H1 (cell line): ENCODE data around the gene ARRB1. TPM values are rescaled to one million over a fixed set of nuclear protein-coding genes. Genes with fewer than 3 reads are reported as not detected.

Experiments
- CTCF ChIA-PET: fragments of 300-600 bp; sonication (Branson Sonifier 250); formaldehyde crosslinking; loops from one replicate; lab custom pipeline; 2021; ENCODE audit not compliant: partially characterized antibody; lab: Charles Lee
- POLR2A ChIA-PET: fragments of 300-600 bp; sonication (Branson Sonifier 250); formaldehyde crosslinking; loops from one replicate; lab custom pipeline; 2021; ENCODE audit warnings: inconsistent platforms; ENCODE audit not compliant: partially characterized antibody; lab: Charles Lee
- DNase-seq, 2 experiments: peaks; one replicate each; pipeline versions ENCODE4 v3.0.0 to v3.0.0-alpha.2; 2010 to 2022; ENCODE audit warnings: low spot score in 2 of 2, low read depth in 1 of 2, mixed read lengths in 1 of 2
- FAIRE-seq: peaks from 2 replicates; lab custom pipeline; 2011; peaks lifted over from hg19 to GRCh38; lab: Jason Lieb, UNC
- H2AFZ ChIP-seq: 2 replicates; pipeline ENCODE4 v1.8.1; 2012; ENCODE audit warnings: low read length, inconsistent platforms
- H2AK5ac ChIP-seq: 2 replicates; pipeline ENCODE4 v1.6.1; 2013; ENCODE audit warnings: low read depth, low read length
- H2BK120ac ChIP-seq: replicated peaks from 2 replicates; pipeline ENCODE3; 2013; ENCODE audit warnings: low read depth, low read length, inconsistent platforms
- H2BK12ac ChIP-seq: 2 replicates; pipeline ENCODE4 v1.6.1; 2013; ENCODE audit warnings: low read depth, low read length
- H2BK15ac ChIP-seq: 2 replicates; pipeline ENCODE4 v1.6.1; 2013; ENCODE audit warnings: low read length
- H2BK20ac ChIP-seq: 2 replicates; pipeline ENCODE4 v1.6.1; 2013; ENCODE audit warnings: low read length
- H2BK5ac ChIP-seq: 2 replicates; pipeline ENCODE4 v1.6.1; 2013; ENCODE audit warnings: low read depth, low read length
- H3K14ac ChIP-seq: 2 replicates; pipeline ENCODE4 v1.6.1; 2013; ENCODE audit warnings: inconsistent platforms; ENCODE audit not compliant: insufficient read length
- H3K18ac ChIP-seq: 2 replicates; pipeline ENCODE4 v1.6.1; 2013; ENCODE audit warnings: low read length; ENCODE audit errors: extremely low read depth
- H3K23ac ChIP-seq: 2 replicates; pipeline ENCODE4 v1.6.1; 2013; ENCODE audit warnings: inconsistent platforms; ENCODE audit not compliant: insufficient read length
- H3K23me2 ChIP-seq: 2 replicates; pipeline ENCODE4 v1.6.1; 2013; ENCODE audit warnings: low read depth, low read length
- H3K27ac ChIP-seq: 2 replicates; pipeline ENCODE4 v1.6.1; 2011; ENCODE audit warnings: low read depth, low read length, inconsistent platforms
- H3K27me3 ChIP-seq, 4 experiments: replicated peaks in 1 of 4; 1 replicate in 1 of 4; 2 replicates in 3 of 4; pipeline versions ENCODE4 v1.6.1 to v1.8.1; 2011 to 2013; ENCODE audit warnings: low read length in 3 of 4, mild to moderate bottlenecking in 3 of 4, inconsistent platforms in 2 of 4, mixed read lengths in 2 of 4, moderate library complexity in 1 of 4; ENCODE audit not compliant: control insufficient read depth in 3 of 4, insufficient read depth in 3 of 4; ENCODE audit errors: extremely low read depth in 1 of 4
- H3K36me3 ChIP-seq, 4 experiments: 2 replicates each; pipeline versions ENCODE4 v1.6.1 to v1.8.1; 2011 to 2013; ENCODE audit warnings: mild to moderate bottlenecking in 4 of 4, low read length in 3 of 4, moderate library complexity in 2 of 4, control low read depth in 1 of 4, inconsistent platforms in 1 of 4; ENCODE audit not compliant: insufficient read depth in 4 of 4, control insufficient read depth in 2 of 4
- H3K4ac ChIP-seq: replicated peaks from 2 replicates; pipeline ENCODE3; 2013; ENCODE audit warnings: low read length, low read depth, mixed read lengths, inconsistent platforms; ENCODE audit not compliant: insufficient read length
- H3K4me1 ChIP-seq, 4 experiments: replicated peaks in 1 of 4; 1 replicate in 1 of 4; 2 replicates in 3 of 4; pipeline versions ENCODE4 v1.6.1 to v1.8.1; 2011 to 2013; ENCODE audit warnings: low read length in 3 of 4, inconsistent platforms in 2 of 4, mixed read lengths in 1 of 4; ENCODE audit not compliant: insufficient read depth in 4 of 4, control insufficient read depth in 3 of 4
- H3K4me2 ChIP-seq, 2 experiments: 2 replicates each; pipeline versions ENCODE4 v1.6.1 to v1.8.1; 2011 to 2013; ENCODE audit warnings: low read depth in 2 of 2, low read length in 2 of 2, control low read depth in 1 of 2, inconsistent platforms in 1 of 2, mild to moderate bottlenecking in 1 of 2; ENCODE audit not compliant: insufficient read depth in 1 of 2
- H3K4me3 ChIP-seq, 4 experiments: fragments of 200-600, 300-600 bp in 1 of 4; sonication (generic), shearing (Covaris generic), sonication (Bioruptor Twin) in 1 of 4; 2 replicates each; pipeline versions ENCODE4 v1.5.1 to v1.8.1; 2011 to 2016; ENCODE audit warnings: low read length in 4 of 4, low read depth in 3 of 4, control low read depth in 2 of 4, inconsistent platforms in 2 of 4, mild to moderate bottlenecking in 2 of 4, mixed read lengths in 1 of 4, moderate library complexity in 1 of 4; ENCODE audit not compliant: insufficient read depth in 2 of 4; ENCODE audit errors: extremely low read depth in 1 of 4
- H3K56ac ChIP-seq: replicated peaks from 2 replicates; pipeline ENCODE3; 2013; ENCODE audit warnings: low read depth, mild to moderate bottlenecking, mixed read lengths, low read length, inconsistent platforms; ENCODE audit not compliant: insufficient read length
- H3K79me1 ChIP-seq: 2 replicates; pipeline ENCODE4 v1.6.1; 2013; ENCODE audit warnings: low read depth, low read length, control low read depth
- H3K79me2 ChIP-seq, 2 experiments: 2 replicates each; pipeline versions ENCODE4 v1.6.1 to v1.8.1; 2012 to 2013; ENCODE audit warnings: low read length in 2 of 2, mild to moderate bottlenecking in 2 of 2, inconsistent platforms in 1 of 2; ENCODE audit not compliant: insufficient read depth in 2 of 2, control insufficient read depth in 1 of 2
- H3K9ac ChIP-seq, 4 experiments: replicated peaks in 1 of 4; 1 replicate in 1 of 4; 2 replicates in 3 of 4; pipeline versions ENCODE4 v1.6.1 to v1.8.1; 2011 to 2013; ENCODE audit warnings: low read depth in 3 of 4, low read length in 3 of 4, control low read depth in 2 of 4, mild to moderate bottlenecking in 2 of 4, moderate library complexity in 2 of 4, inconsistent platforms in 1 of 4; ENCODE audit errors: extremely low read depth in 1 of 4
- H3K9me3 ChIP-seq, 2 experiments: 2 replicates each; pipeline versions ENCODE4 v1.6.1 to v1.8.1; 2012 to 2013; ENCODE audit warnings: mild to moderate bottlenecking in 2 of 2, moderate library complexity in 2 of 2, control low read depth in 1 of 2, inconsistent platforms in 1 of 2, low read depth in 1 of 2, low read length in 1 of 2, mixed read lengths in 1 of 2; ENCODE audit not compliant: insufficient read depth in 2 of 2
- H4K20me1 ChIP-seq, 2 experiments: replicated peaks in 1 of 2; 2 replicates each; pipeline versions ENCODE3 to v1.8.1; 2011 to 2013; ENCODE audit warnings: inconsistent platforms in 2 of 2, low read length in 2 of 2, mild to moderate bottlenecking in 1 of 2; ENCODE audit not compliant: insufficient read depth in 2 of 2, control insufficient read depth in 1 of 2
- H4K5ac ChIP-seq: 2 replicates; pipeline ENCODE4 v1.6.1; 2013; ENCODE audit warnings: low read length, low read depth, mixed read lengths, inconsistent platforms; ENCODE audit not compliant: insufficient read length
- H4K8ac ChIP-seq: 2 replicates; pipeline ENCODE4 v1.8.0; 2013; ENCODE audit warnings: mild to moderate bottlenecking, moderate library complexity, low read length, inconsistent platforms; ENCODE audit not compliant: insufficient read depth; ENCODE audit errors: extremely low read depth
- H4K91ac ChIP-seq: replicated peaks from 2 replicates; pipeline ENCODE3; 2013; ENCODE audit warnings: low read length, mixed read lengths, inconsistent platforms; ENCODE audit not compliant: insufficient read length
- ASH2L ChIP-seq: fragments of 200-600, 300-600 bp; sonication (generic); IDR thresholded peaks from one replicate; pipeline ENCODE4 v1.7.1; 2017; ENCODE audit warnings: low read length
- CREB1 ChIP-seq: IDR thresholded peaks from 2 replicates; pipeline ENCODE4 v1.6.1; 2012; ENCODE audit warnings: inconsistent platforms
- CTCF ChIP-seq, 3 experiments: IDR thresholded peaks; 1 replicate in 2 of 3; 2 replicates in 1 of 3; pipeline versions ENCODE4 v1.5.1 to v1.6.1; 2011; ENCODE audit warnings: low read length in 3 of 3, mild to moderate bottlenecking in 3 of 3, inconsistent platforms in 2 of 3, low read depth in 1 of 3, moderate library complexity in 1 of 3; ENCODE audit not compliant: insufficient read depth in 1 of 3; ENCODE audit errors: control extremely low read depth in 1 of 3
- NANOG ChIP-seq: IDR thresholded peaks from 2 replicates; pipeline ENCODE4 v1.6.1; 2011; ENCODE audit warnings: low read length, low read depth, mild to moderate bottlenecking, inconsistent platforms; ENCODE audit not compliant: insufficient read depth, poor library complexity, severe bottlenecking
- RAD21 ChIP-seq, 2 experiments: IDR thresholded peaks in 1 of 2; conservative IDR thresholded peaks in 1 of 2; 2 replicates each; pipeline ENCODE4 v1.6.1; 2011; ENCODE audit warnings: low read depth in 2 of 2, low read length in 2 of 2, improper control_type of control experiment in 1 of 2, inconsistent platforms in 1 of 2, mild to moderate bottlenecking in 1 of 2, moderate library complexity in 1 of 2
- RXRA ChIP-seq: IDR thresholded peaks from 2 replicates; pipeline ENCODE4 v1.6.1; 2011; ENCODE audit warnings: low read depth, mild to moderate bottlenecking, low read length, moderate library complexity; ENCODE audit not compliant: insufficient read depth
- SIN3A ChIP-seq, 2 experiments: IDR thresholded peaks in 1 of 2; conservative IDR thresholded peaks in 1 of 2; 2 replicates each; pipeline ENCODE4 v1.6.1; 2011 to 2012; ENCODE audit warnings: low read length in 2 of 2, improper control_type of control experiment in 1 of 2, low read depth in 1 of 2, mild to moderate bottlenecking in 1 of 2
- TAF7 ChIP-seq: optimal IDR thresholded peaks from 2 replicates; pipeline ENCODE3; 2011; ENCODE audit warnings: low read depth, mild to moderate bottlenecking, inconsistent platforms, low read length, moderate library complexity, borderline replicate concordance
- USF2 ChIP-seq: IDR thresholded peaks from 2 replicates; pipeline ENCODE4 v1.6.1; 2011; ENCODE audit warnings: low read length, improper control_type of control experiment
- WGBS, 2 experiments: shearing (Covaris generic) in 1 of 2; methylation state at CpG; one replicate each; pipeline versions ENCODE4 v1.1.6 to v1.1.7; 2013 to 2015; ENCODE audit warnings: low lambda C conversion rate in 2 of 2, mixed read lengths in 2 of 2, inconsistent platforms in 1 of 2, low coverage in 1 of 2, missing lambda C conversion rate in 1 of 2; ENCODE audit not compliant: insufficient replicate concordance in 2 of 2, insufficient coverage in 1 of 2, insufficient read length in 1 of 2; ENCODE audit errors: extremely low coverage in 1 of 2, missing lambda C conversion rate in 1 of 2; 5-methylcytosine and 5-hydroxymethylcytosine counted together
- polyA plus RNA-seq, 7 experiments: library from polyadenylated mRNA; depleted of rRNA in 3 of 7; stranded (reverse) in 5 of 7; unstranded in 2 of 7; fragments of >200 nt in 5 of 7; fragments of 200-250 nt in 2 of 7; gene quantifications; 1 replicate in 5 of 7; 2 replicates in 1 of 7; 4 replicates in 1 of 7; pipeline versions ENCODE4 v1.2.1 to v1.2.3, GENCODE V29; 2011 to 2013; ENCODE audit warnings: missing spikeins in 2 of 7, mixed read lengths in 2 of 7
- total RNA-seq: library from RNA; stranded (reverse); fragmentation: NEBNext Ultra II Directional; extraction: Animal tissue kit (Norgen Biotek cat#: 25700); gene quantifications from 2 replicates; pipeline ENCODE4 v1.2.1, GENCODE V29; 2021

ARRB1 gene
- total and polyA plus RNA-seq, 2 of the 8 experiments (the other 6 are each of a cell fraction or from before 2014, with no cell fraction given): 9.4 to 31.8 TPM

- Histone ChIP-seq H3K79me1 (no peaks in the 10 kb centered on the region), H3K27me3 (no peaks in the 10 kb centered on the region; a peak in 2 of 7 replicates), H3K4me3 (no peak overlapping the region), H3K23ac (no peak overlapping the region), H4K91ac (no peak overlapping the region), H3K79me2 (no peaks in the 10 kb centered on the region), H2AFZ (no peak overlapping the region), H2AK5ac (no peak overlapping the region), H3K4me2 (no peak overlapping the region), H2BK120ac (no peak overlapping the region), H3K4ac (no peak overlapping the region), H3K14ac (no peak overlapping the region), H4K5ac (no peak overlapping the region), H3K9ac (no peak overlapping the region), H4K8ac (no peak overlapping the region), H3K27ac (no peak overlapping the region), H3K56ac (no peak overlapping the region), H2BK20ac (no peak overlapping the region), H2BK5ac (no peak overlapping the region), H3K23me2 (no peaks in the 10 kb centered on the region; the same call in 1 of the 2 replicates), H4K20me1 (no peaks in the 10 kb centered on the region), H2BK12ac (no peak overlapping the region), H3K36me3 (no peaks in the 10 kb centered on the region), H3K4me1 (no peaks in the 10 kb centered on the region), H2BK15ac (no peak overlapping the region), H3K18ac (no peak overlapping the region), H3K9me3 (no peaks in the 10 kb centered on the region)
- DNase-seq: peak; percentile 70 to 94
- ChIA-PET CTCF (interaction anchor here (0.6 to 45.7 kb wide), 16 partner anchors 10 to 199 kb away, joined by 3 to 726 read pairs (median 6); partner anchors contain the start of gene TPBGL), POLR2A (interaction anchor here (1.5 kb wide), 1 partner anchor 10 kb away, joined by 6 read pairs; no protein-coding TSS in a partner anchor)
- TF ChIP-seq RXRA (no peak), RAD21 (IDR thresholded peaks at IDR 0.05 in 1 of 2, conservative IDR thresholded peaks at IDR 0.05 in 1 of 2; ENCODE audit: low read depth in 2 of 2, low read length in 2 of 2) (peak; percentile 59 to 68), SIN3A (conservative IDR thresholded peaks at IDR 0.05 in 1 of 2, IDR thresholded peaks at IDR 0.05 in 1 of 2; ENCODE audit: low read depth in 1 of 2, low read length in 2 of 2) (peak; percentile 78 to 83; a peak in 2 of 4 replicates), NANOG (peak; percentile 79), ASH2L (no peak), CTCF (IDR thresholded peaks at IDR 0.05; ENCODE audit: control extremely low read depth in 1 of 3, insufficient read depth in 1 of 3, low read depth in 1 of 3, low read length in 3 of 3) (peak; percentile 45 to 78 (median 70)), USF2 (no peak), CREB1 (0 out of 2 replicates have a peak, but pooled peaks have one; percentile 46), TAF7 (peak; percentile 19)
- peak; percentile 98 for FAIRE-seq
- WGBS, 2 experiments: 10% methylated on average over 8 of the region's 8 CpGs; no CpG with 5 or more reads in 1 of the 2 experiments
These were observed 137.0 kb downstream of the ARRB1 start for GRCh38 chr11:75214411-75214821.
